Hematopoietic multipotent progenitor cell treated with erythropoietin and hydrocortisone succinate and interleukin-3 and kit ligand, for 4 days (in vitro differentiated cells): ENCODE data around the gene PARD3.

Experiments
- DNase-seq: peaks from one replicate; pipeline ENCODE4 v3.0.0-alpha.2; 2015

The PARD3 gene

DNA sequence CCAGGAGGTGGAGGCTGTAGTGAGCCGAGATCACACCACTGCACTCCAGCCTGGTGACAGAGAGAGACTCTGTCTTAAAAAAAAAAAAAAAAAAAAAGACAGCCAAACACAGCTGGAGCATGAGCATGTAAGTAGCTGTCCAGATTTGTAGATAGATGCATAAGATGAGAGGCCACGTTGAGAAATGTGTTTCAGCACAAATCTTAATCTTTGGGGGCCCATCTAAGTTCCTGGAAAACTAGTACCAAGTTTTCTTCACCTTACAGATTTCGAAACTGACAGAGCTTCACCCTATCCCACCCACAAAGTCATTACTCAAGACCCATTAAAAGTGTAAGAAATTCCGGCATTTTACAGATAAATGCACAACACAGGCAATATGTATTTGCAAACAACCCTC lies 208.2 kb downstream of the PARD3 start:
- DNase-seq = peak; percentile 31

DNA sequence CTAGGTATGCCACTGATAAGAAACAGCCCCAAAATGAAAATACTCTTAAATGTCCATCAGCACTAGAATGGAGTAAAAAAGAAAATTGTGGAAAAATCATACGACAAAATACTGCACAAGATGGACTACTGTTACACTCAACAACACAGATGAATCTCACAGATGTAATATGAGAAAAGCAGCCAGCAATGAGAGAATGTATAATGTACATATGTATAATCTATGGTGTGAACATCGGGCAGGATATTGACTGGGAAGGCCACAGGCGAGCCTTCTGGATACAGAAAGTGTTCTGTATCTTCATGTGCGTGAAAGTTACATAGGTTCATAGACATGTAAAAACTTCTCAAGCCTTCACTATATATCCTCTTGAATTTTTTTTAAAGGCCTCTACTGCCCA lies 212.6 kb downstream of the PARD3 start:
- no peak for DNase-seq

DNA sequence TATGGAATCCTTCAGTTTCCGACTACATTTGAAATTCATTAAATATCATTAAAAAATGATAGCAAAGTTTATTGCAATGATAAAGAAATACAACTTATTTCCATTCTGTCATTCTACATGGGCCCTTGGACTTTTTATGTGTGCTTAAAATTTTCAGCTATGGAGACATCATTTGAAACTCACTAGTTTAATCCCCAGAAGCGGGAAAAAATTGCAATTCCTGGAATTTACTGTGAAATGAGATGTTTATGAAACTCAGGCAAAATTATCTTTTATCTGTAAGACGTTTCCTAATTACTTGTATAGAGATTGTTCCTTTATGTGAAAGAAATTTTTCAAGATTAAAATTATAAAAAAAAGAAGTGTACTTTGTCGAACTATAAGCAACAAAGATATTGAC lies 213.4 kb downstream of the PARD3 start:
- no peak for DNase-seq

DNA sequence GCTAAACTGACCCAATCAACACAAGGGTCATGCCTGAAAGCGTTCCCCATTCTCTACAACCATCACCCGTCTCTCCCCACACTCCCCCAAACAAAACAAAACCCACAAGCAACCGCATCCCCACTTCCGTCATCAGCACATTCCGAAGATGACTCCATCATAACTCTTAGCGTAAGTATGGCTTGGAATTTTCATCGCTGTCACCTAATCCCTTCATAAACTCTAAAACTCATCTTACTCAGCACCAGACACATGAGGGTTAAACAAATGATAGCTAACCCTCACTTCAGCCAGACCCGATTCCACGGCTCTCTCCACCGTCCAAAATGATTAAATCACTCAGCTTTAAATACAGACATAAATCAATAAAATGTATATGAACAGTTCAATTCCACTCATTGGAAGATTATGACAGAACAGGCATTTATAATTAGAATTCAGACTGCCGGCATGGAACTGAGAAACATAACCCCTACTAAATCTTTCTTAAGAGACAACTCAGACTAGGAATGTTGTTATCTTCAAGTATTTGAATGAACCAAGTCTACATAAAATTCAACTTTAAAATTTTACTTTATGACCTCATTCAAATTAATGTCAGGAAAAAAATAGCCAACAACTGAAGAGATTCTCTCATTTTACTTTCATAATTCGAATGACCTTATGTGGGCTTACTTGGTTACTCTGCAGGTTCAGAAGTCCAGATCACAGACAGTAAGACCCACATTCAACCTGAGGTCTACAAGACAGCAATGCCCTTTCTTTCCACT lies 215.9 kb downstream of the PARD3 start:
- no peak for DNase-seq

DNA sequence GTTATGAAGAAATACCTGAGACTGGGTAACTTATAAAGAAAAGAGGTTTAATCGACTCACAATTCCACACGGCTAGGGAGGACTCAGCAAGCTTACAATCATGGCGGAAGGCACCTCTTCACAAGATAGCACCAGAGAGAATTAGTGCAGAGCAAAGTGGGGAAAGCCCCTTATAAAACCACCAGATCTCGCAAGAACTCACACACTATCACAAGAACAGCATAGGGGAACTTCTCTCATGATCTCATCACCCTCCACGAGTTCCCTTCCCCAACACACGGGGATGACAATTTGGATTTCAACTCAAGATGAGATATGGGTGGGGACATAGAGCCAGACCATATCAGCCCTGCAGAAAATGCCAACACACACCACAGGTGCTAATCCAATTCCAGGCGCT lies 218.7 kb downstream of the PARD3 start:
- no peak for DNase-seq

DNA sequence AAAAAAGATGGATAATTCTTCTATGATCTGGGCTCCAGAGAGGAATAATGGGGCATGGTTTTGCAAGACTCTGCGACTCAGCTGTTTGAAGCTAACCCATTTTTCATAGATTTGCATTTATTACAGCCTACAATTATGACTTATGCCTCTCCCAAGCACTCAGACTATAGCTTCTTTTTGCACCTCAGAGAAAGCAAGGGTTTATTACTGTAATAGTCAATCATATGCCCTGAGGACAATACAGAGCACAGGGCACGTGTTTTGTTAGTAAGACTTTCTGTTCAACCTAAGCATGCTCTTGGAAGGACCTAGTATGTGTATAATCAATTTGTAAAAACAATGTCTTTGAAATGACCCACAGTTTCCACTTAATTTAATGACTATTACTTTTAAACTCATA lies 221.2 kb downstream of the PARD3 start:
- no peak for DNase-seq

DNA sequence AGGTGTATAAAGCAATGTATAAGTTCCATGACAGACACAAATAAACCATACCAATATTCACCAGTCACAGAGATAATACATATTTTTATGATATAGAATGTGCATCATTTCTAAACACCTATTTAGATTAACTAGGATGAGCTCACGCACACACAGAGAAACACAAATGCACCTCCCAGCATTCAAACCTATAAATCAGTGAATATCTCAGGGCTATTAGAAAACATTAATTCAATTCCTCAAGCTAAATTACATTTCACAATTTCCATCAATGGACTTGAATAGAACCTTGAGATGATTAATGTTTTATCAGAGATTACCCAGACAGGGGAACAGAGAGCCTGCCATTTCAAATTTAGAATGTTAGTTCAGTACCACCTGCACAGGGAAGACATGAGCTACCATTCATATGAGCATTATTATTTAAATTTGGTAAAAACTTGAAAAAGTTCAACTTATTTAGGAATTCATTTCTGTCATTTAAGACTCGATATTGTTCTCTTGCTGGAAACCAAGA lies 221.7 kb downstream of the PARD3 start:
- no peak for DNase-seq

DNA sequence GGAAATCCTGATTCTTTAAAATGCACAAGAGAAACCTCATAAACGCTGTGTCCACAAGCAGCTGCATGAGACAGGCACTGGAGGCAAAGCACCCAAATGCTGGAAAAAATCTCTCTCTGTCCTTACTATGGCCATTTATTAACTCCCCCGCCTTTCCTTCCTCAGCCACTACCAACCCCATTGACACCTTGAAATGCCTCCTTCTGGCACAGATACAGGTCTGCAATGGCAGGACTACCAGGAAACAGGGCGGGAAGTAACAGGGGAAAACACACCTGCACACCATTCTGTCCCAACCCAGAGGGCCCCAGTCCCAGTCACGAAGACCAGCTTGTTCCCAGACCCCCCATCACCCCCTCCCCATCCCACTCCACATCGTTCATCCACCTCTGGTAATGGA lies 224.3 kb downstream of the PARD3 start:
- DNase-seq = no peak

DNA sequence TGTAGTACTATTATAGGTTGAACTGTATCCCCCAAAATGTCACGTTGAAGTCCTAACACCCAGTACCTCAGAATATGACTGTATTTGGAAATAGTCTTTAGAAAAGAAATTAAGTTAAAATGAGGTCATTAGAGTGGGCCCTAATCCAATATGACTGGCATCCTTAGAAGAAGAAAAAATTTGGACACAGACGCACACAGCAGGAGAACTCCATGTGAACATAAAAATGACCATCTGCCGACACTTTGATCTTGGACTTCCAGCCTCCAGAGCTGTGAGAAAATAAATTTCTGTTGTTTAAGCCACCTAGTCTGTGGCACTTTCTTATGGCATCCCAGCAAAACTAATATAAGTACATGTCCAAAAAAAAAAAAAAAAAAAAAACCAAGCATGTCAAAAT lies 225.8 kb downstream of the PARD3 start:
- DNase-seq = no peak

DNA sequence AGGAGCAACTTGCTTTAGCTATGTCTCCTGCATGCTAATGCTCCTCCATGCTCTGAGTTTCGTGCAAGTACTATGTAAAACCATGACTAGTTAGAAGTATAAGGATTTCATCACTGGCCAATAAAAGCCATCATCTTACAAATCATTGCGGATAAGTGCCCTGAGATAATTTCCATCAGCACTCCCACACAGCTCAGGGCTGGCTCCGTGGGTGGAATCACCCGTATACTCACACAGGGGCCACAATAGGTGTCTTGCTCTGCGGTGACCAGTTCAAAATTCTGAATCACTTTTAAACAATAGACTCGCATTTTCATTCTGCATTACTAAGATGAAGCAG lies 227.4 kb downstream of the PARD3 start:
- no peak for DNase-seq

DNA sequence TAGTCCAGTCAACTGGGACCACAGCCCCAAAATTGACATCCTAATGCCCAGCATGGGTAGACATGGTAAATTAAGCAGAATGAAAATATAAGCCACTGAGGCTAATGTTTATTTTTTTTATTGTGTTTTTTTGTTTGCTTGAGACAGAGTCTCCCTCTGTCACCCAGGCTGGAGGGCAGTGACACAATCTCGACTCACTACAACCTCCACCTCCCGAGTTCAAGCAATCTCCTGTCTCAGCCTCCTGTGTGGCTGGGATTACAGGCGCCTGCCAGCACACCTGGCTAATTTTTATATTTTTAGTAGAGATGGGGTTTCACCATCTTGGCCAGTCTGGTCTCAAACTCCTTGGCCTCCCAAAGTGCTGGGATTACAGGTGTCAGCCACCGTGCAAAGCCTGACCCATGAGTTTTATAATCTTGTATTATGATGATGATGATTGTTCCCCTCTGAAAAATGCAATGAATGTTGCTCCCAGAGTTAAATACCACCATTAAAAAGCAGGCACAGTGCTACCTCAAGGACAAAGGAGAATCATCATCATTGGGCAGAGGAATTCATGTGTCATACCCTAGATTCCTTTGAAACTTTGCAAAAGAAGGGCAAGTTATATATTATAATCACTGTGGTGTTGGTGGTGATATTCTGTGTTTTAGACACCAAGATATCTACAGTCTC lies 228.0 kb downstream of the PARD3 start:
- no peak for DNase-seq

DNA sequence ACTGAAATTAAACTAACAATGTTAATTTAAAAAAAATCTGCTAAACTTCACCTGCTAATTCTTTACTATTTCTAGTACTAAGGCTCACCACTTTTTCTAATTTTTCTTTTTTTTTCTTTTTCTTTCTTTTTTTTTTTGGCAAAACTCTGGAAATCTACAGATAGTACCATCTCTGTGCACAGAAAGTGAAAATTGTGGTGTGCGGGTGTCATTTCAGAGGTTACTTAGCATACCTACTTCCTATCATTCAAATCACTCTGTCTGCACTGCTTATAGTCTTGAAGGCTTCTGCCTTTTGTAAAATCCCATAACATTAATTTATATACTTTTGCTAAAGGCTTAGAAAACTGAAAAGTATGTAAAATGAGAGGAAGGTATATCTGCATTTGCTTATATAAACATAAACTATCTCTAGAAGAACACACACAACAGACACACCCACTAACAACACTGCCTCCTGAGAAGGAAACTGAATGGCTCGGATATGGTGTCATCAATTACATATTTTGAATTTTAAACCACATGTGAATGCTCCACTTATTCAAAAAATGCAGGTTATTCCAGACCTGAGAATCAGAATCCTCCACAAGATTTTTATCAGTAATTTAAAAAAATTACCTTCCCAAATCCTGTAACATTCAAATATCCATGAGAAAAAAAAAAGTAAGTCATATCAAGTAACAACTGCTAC lies 229.5 kb downstream of the PARD3 start:
- DNase-seq = no peak

DNA sequence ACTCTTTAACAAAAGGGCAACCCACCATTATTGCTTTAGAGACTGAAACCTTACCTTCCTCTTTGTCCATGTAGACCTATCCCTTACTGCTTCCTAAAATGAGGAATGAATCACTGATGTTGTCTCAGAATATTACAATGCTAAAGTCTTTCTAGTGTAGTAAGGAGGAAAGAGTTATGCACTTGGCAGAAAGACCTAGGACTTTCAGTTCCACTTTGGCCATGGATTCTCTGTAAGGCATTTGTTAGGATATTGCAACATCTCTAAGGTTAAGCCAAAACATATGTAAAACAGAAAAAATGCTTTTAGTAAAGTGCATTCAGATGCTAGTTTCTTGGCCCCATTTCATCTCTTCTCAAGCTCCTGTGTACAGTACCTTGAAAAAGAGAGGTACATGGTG lies 230.9 kb downstream of the PARD3 start:
- DNase-seq = no peak

DNA sequence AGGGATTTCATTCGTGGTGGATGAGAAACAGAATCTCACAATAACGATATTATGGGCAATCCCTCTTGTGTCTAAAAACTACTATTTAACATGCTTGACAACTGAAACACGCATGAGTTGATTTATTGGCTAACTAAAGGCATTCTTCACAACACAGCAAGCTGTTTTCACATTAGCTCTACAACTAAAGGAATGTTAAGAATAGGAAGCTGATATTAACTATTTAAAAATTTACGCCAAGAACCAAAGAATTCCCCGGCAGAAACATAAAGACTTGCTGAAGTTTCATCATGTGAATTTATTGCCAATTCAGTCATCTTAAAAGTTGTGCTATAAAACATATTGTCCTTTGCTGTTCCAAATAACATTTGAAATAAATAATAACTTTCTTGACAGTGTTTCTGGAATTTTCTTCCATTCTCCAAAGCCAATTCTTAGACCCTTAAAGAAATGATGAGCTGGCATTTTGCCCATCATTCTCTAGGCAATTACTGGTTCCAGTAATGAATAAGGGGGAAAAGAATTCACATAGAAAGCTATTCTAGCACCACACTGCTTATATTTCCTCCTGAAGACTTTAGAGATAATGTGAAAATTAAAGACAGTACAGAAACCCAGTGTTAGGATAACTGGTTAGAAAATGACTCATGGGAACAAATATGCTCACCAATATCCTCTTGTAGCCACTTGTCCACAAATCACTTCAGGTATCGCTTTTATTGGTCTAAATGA lies 233.1 kb downstream of the PARD3 start:
- no peak for DNase-seq

DNA sequence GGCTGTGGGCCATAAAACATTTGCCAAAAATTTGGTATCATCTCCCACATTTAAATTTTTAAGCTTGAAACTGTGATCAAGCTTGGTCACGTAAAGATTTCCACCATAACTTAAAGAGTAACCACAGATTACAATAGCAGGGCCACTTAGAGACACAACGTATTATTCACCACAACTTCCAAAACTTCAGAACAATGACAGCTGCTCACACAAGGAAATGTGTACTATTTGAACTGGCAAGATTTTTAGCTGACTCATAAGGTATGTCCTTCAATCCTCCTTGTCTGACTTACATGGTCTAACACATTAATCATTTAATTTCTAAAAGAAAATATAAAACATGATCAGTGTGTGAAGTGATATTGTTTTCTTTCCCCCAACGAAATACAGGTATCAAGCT lies 234.5 kb downstream of the PARD3 start:
- peak; percentile 1 for DNase-seq

DNA sequence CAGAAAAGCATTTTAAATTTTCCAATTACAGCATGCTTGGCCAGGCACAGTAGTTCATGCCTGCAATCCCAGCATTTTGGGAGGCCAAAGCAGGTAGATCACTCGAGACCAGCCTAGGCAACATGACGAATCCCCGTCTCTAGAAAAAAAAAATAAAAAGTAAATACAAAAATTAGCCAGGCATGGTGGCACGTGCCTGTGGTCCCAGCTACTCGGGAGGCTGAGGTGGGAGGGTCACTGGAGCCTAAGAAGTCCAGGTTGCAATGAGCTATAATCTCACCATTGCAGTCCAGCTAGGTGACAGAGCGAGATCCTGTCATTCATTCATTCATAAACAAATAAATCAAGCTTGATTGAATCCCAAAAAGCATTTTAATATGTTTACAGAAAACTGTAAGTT lies 234.9 kb downstream of the PARD3 start:
- no peak for DNase-seq

DNA sequence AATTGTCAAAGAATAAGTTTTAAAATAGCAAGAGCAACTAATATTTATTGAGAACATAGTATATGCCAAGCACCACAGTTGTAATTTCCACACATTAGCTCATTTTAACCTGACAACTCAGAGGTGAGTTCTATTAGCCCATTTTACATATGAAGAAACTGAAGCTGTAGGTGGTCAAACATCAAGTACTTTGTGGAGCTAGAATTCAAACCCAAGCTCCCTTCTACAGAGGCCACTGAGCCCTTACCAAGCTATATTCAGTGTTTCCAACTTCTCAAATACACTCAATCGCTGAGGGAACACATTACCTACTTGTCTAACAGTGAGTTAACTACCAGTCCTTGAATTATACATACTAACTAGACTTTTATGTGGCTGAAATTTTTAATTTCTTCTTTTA lies 236.6 kb downstream of the PARD3 start:
- DNase-seq = no peak

DNA sequence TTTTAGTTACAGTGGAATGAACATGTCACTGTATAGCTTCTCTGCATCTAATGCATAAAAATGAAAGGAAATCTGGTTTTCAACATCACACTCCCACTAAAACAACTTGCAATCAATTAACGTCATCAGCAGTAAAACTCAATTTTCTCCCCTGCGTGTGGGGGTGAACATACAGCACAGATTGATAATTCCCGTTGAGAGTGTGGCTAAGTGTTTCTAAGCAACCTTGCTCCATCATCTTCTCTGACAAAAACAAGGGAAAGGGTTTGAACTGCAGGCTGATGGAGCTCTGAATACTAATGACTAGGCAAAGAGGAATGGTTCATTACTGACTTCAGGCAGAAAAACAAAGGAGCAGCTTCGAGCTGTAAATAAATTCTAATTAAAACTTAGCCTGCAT lies 238.3 kb downstream of the PARD3 start:
- DNase-seq = no peak

DNA sequence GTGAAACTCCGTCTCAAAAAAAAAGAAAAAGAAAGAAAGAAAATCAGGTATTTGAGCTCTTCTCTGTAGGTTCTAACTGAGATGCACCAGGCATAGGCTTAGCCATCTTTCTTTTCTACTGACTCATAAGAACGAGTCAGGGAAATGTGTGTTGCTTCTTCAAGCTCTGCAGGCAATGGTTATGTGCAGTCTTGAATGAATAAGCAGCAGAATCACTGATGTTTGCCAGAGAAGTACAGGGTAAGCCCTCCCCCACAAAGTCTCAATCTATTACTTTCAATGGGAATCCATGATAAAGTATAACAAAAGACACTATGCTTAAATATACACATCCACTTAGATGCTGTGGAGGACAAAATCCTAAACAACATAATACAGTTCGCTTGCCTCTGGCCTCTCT lies 239.2 kb downstream of the PARD3 start:
- DNase-seq = no peak

DNA sequence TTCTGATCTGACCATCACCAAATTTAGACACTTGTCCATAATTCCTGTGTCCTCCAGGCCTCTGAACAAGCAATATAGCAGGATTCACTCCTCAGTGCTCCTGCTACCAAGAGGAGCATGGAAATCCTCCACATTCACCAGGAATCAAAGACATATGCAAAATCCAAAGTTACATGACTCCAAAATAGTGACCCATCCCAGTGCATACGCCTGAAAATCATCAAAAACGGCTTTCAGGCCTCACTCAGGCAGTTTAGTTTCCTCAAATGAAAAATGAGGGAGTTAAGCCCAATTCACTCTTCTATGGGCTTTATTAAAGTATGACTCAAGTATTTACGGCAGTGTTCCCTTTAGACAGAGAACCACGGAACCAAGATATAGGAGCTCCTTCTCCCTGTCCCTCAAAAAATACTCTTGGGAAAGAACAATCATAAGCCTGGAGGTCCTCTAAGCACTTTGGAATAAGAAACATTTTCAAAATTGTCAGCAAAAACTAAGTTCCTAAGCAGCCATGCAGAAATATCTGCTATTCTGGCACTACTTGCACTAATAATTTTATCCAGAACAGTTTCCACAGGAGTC lies 240.7 kb downstream of the PARD3 start:
- DNase-seq = no peak

DNA sequence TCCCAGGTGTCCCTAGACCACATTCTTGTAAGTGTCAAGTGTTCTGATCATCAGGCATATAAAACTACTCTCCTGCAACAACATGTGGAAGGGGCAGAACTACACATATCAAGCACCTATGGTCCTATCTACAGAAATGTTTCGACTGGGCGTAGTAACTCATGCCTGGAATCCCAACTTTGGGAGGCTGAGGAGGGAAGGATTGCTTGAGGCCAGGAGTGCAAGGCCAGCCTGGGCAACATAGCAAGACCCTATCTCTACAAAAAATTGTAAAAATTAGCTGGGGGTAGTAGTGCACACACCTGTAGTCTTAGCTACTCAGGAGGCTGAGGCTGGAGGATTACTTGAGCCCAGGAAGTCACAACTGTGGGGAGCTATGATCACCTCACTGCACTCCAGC lies 244.2 kb downstream of the PARD3 start:
- no peak for DNase-seq

DNA sequence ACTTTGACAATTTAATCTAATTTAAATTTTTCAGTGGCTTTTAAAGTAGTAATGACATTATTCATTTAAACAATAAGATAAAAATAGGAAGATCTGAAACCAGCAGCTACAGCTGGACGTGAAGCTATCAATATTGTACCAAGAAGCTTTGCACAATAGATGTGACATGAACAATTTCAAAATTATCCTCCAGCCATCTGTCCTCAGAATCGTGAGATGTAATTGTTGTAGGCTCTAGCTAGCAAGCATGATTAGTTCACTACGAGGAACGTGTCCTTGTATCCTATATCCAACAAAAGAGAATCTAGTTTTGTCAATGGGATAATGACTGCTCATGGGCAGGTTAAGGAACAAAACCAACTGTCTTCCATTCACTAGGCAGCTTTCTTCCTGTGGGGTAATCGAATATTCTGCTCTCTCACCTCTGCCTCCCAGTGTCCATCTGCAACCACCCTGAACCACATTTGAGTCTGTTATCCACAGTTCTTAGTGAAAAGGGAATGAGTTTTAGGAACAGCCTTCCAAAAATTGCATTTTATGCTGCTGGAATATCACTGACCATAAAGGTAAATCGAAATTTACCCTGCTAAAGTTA lies 247.3 kb downstream of the PARD3 start:
- DNase-seq = no peak

DNA sequence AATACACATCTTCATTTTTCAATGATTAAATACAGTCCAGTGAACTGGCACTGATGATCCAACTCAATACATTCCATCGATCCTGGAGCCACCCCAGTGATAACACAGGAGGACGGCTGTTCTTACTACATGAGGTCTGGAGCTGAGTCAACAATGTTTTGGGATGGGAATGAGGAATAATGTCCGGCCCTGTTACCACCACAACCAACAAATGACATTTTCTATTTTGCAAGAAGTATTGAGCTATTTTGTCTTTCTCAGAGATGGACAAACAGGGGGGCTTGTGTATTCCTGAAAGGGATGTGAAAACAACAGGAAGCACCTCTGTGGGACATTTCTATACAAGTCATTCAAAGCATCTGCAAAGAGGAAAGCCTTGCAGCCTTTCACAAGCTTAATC lies 249.2 kb downstream of the PARD3 start:
- no peak for DNase-seq
